A549 (cell line): ENCODE results near the gene ORC6.

ENCODE experiments used
- CEBPB ChIP-seq, 2 experiments: fragments of >200 bp in 1 of 2; sonication (Bioruptor Twin) in 1 of 2; formaldehyde crosslinking in 1 of 2; IDR thresholded peaks; 2 replicates each; pipeline ENCODE4 v1.6.1; 2012 to 2016
- CHD4 ChIP-seq: fragments of 200-600 bp; sonication (generic); IDR thresholded peaks from 2 replicates; pipeline ENCODE4 v1.6.1; 2016; ENCODE audit warnings: antibody characterized with exemption, mild to moderate bottlenecking, borderline replicate concordance
- EP300 ChIP-seq, 2 experiments: fragments of >200 bp; sonication (Bioruptor Twin); formaldehyde crosslinking; IDR thresholded peaks; 2 replicates in 1 of 2; 3 replicates in 1 of 2; pipeline ENCODE4 v1.6.1; 2016 to 2017
- FOXS1 ChIP-seq: fragments of 250-450 bp; sonication (Bioruptor Pico); IDR thresholded peaks from 2 replicates; pipeline ENCODE4 v1.5.0; 2020; ENCODE audit warnings: mild to moderate bottlenecking, moderate library complexity
- JUN ChIP-seq, 2 experiments: fragments of >200 bp; sonication (Bioruptor Twin); formaldehyde crosslinking; IDR thresholded peaks; 2 replicates in 1 of 2; 3 replicates in 1 of 2; pipeline ENCODE4 v1.6.1; 2016 to 2017
- NR3C1 ChIP-seq: fragments of >200 bp; sonication (Bioruptor Twin); formaldehyde crosslinking; IDR thresholded peaks from 3 replicates; pipeline ENCODE4 v1.6.1; 2017
- PHF8 ChIP-seq: fragments of 200-600 bp; sonication (generic); IDR thresholded peaks from 2 replicates; pipeline ENCODE4 v1.6.1; 2016; ENCODE audit warnings: low read depth, mild to moderate bottlenecking, antibody characterized with exemption, moderate library complexity, borderline replicate concordance
- POLR2A ChIP-seq: IDR thresholded peaks from 2 replicates; pipeline ENCODE4 v1.6.1; 2012; ENCODE audit warnings: mild to moderate bottlenecking, low read length
- RAD21 ChIP-seq, 2 experiments: fragments of >200 bp in 1 of 2; sonication (Bioruptor Twin) in 1 of 2; formaldehyde crosslinking in 1 of 2; IDR thresholded peaks in 1 of 2; conservative IDR thresholded peaks in 1 of 2; 2 replicates in 1 of 2; 3 replicates in 1 of 2; pipeline ENCODE4 v1.6.1; 2012 to 2018; ENCODE audit warnings: inconsistent platforms in 1 of 2
- RFX5 ChIP-seq: fragments of 450-650 bp; IDR thresholded peaks from 2 replicates; pipeline ENCODE4 v1.7.1; 2014; ENCODE audit warnings: antibody characterized with exemption, mild to moderate bottlenecking, moderate library complexity
- ZFP36 ChIP-seq: fragments of 450-650 bp; IDR thresholded peaks from 2 replicates; pipeline ENCODE4 v1.6.1; 2014; ENCODE audit warnings: borderline replicate concordance; ENCODE audit not compliant: partially characterized antibody
- TF ChIP-seq, protein P1 (sequence below): fragments of >200 bp; sonication (Bioruptor Twin); formaldehyde crosslinking; IDR thresholded peaks from 3 replicates; pipeline ENCODE4 v1.5.1; 2016
- TF ChIP-seq, protein P2 (sequence below): IDR thresholded peaks from 2 replicates; pipeline ENCODE4 v1.6.1; 2012
- TF ChIP-seq, protein P3 (sequence below): fragments of 250-450 bp; sonication (Bioruptor Pico); IDR thresholded peaks from 2 replicates; pipeline ENCODE4 v1.5.0; 2021; ENCODE audit warnings: mild to moderate bottlenecking, moderate library complexity, borderline replicate concordance

DNA sequence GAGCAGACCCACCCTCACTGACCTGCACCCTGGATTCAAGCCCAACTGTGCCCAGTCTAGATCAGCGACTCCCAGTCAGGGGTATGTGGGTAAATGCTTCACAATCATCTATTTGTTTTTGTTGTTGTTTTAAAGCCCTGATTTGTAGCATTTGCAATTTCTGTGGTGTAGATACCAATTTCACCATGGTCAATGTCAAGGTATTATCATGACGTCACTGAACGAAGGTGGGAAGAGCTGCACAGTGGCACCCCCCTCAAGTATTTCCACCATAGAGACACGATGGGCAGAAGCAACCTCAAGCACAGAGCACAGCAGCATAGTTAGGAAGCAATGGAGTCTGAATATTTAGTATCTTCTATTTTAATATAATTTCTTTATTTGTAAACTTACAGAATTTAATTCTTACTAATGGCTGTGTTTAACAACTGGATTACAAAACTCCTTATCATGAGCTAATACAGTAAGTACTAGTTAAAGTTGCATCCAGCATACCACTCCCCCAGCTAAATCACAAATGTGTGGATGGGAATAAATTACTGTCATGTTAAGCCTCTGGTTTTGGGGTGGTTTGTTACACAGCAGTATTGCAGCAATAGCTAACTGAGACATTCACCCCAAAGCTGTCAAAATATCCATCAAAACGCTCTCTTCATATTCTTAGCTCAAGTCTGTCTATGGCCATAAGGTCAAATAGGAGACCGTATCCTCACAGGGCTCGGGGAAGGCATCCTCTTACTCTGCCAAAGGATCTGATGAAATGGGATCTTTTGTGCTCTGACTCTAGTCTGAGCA, 25.5 kb downstream of the ORC6 start:
- TF ChIP-seq, protein P1, sequence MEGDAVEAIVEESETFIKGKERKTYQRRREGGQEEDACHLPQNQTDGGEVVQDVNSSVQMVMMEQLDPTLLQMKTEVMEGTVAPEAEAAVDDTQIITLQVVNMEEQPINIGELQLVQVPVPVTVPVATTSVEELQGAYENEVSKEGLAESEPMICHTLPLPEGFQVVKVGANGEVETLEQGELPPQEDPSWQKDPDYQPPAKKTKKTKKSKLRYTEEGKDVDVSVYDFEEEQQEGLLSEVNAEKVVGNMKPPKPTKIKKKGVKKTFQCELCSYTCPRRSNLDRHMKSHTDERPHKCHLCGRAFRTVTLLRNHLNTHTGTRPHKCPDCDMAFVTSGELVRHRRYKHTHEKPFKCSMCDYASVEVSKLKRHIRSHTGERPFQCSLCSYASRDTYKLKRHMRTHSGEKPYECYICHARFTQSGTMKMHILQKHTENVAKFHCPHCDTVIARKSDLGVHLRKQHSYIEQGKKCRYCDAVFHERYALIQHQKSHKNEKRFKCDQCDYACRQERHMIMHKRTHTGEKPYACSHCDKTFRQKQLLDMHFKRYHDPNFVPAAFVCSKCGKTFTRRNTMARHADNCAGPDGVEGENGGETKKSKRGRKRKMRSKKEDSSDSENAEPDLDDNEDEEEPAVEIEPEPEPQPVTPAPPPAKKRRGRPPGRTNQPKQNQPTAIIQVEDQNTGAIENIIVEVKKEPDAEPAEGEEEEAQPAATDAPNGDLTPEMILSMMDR = no peak
- TF ChIP-seq JUN (IDR thresholded peaks at IDR 0.05) (no peak), POLR2A (no peak), CEBPB (IDR thresholded peaks at IDR 0.05) (no peak), PHF8 (no peak), NR3C1 (no peak), EP300 (IDR thresholded peaks at IDR 0.05) (no peak), RFX5 (no peak), CHD4 (no peak), FOXS1 (no peak), ZFP36 (no peak), RAD21 (conservative IDR thresholded peaks at IDR 0.05 in 1 of 2, IDR thresholded peaks at IDR 0.05 in 1 of 2) (no peak)
- TF ChIP-seq, protein P2, sequence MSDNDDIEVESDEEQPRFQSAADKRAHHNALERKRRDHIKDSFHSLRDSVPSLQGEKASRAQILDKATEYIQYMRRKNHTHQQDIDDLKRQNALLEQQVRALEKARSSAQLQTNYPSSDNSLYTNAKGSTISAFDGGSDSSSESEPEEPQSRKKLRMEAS = no peak
- TF ChIP-seq, protein P3, sequence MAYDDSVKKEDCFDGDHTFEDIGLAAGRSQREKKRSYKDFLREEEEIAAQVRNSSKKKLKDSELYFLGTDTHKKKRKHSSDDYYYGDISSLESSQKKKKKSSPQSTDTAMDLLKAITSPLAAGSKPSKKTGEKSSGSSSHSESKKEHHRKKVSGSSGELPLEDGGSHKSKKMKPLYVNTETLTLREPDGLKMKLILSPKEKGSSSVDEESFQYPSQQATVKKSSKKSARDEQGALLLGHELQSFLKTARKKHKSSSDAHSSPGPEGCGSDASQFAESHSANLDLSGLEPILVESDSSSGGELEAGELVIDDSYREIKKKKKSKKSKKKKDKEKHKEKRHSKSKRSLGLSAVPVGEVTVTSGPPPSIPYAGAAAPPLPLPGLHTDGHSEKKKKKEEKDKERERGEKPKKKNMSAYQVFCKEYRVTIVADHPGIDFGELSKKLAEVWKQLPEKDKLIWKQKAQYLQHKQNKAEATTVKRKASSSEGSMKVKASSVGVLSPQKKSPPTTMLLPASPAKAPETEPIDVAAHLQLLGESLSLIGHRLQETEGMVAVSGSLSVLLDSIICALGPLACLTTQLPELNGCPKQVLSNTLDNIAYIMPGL = no peak
